GM18951 (cell line): Measurements from ENCODE around the gene RAB40C.

ENCODE experiments used
- POLR2A ChIP-seq: IDR thresholded peaks from 4 replicates; pipeline ENCODE4 v1.6.1; 2011; ENCODE audit warnings: mild to moderate bottlenecking; ENCODE audit not compliant: insufficient read length, insufficient read depth; ENCODE audit errors: extremely low read depth
- in situ Hi-C: fragments of 300-500 bp; cut with MboI; formaldehyde crosslinking; loops from one replicate; pipeline ENCODE4 v1.12.0; 2022; ENCODE audit warnings: low sequenced_read_pairs, mixed read lengths, inconsistent platforms; ENCODE audit not compliant: unreplicated experiment

Gene RAB40C

DNA sequence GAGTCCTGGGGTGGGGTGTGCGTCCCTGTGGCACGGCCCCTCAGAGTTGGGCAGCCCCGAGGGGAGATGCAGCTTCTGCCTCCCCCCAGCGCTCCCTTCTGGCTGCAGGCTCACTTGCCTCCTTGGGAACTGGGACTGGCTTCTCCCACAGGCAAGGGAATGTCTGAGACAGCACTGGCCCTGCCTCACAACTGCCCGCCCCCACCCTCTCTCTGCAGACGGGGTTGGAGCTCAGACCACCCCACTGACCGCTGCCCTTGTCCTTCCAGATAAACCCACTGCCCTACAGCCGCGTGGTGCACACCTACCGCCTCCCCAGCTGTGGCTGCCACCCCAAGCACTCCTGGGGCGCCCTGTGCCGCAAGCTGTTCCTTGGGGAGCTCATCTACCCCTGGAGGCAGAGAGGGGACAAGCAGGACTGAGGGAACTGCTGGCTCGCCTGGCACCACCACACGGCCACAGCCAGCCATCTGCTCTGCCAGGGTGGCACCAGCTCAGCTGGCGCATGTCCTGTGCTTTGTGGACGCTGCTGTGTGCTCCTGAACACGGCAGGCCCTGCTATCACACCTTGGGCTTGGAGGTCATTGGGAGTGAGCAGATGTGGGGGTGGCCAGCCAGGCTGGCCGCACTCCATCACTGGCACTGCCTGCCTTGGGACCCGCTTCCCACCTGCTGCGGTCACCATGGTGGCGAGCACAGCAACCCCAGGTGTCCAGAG is 7.1 kb upstream of the RAB40C start:
- TF ChIP-seq POLR2A, result no peak
- in situ Hi-C loops, result no loop called here

DNA sequence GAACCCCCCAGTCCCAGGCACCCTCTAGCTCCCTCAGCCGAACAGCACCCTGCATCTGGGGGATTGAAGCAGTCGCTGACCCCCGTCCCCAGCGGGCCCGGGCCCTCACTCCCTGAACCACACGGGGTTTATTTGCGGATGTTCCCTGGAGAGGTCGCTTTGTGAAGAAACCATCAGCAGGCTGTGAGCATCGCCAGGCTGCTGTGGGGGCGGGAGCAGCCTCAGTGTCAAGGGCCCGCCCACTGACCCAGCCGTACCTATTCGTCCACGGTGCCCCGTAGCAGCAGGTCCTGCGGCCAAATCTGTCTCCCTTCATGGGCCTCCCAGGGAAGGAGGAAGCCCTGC is 6.4 kb upstream of the RAB40C start:
- in situ Hi-C loops, result no loop called here
- TF ChIP-seq POLR2A, result no peak

DNA sequence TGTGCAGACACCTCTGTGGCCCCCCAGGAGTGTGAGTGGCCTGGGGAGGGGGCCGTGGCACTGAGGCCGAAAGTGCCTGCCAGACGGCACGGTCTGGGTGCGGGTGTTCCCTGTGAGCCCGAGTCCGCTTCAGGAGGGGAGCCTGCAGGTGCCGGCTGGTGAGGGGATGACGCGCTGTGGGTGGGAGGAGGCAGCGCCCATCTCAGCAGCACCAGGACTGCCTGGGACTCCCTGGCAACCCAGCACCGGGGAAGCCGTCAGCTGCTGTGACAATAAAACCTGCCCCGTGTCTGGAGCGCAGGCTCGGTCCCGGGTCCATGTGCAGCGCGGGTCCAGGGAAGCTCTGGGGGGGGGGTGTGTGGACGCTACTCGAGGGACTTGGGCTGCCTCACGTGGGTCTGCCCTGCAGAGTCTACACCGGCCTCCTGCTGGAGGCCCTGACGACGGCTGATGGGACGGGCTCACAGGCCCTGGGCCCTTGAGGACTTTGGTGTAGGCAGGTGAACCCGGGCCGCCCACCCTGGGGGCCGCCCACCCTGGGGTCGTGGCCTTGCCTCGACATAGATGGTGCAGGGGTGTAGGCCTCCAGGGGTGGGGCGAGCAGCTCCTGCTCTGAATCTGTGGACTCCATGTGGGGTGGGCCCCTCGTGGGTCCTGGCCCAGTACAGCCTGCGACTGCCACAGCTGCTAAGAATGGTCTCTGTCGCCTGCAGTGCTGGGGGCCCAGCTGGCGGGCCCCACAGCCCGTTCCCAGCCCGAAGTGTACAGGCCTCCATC is 5.9 kb upstream of the RAB40C start:
- no peak for TF ChIP-seq POLR2A
- in situ Hi-C loops, result no loop called here

DNA sequence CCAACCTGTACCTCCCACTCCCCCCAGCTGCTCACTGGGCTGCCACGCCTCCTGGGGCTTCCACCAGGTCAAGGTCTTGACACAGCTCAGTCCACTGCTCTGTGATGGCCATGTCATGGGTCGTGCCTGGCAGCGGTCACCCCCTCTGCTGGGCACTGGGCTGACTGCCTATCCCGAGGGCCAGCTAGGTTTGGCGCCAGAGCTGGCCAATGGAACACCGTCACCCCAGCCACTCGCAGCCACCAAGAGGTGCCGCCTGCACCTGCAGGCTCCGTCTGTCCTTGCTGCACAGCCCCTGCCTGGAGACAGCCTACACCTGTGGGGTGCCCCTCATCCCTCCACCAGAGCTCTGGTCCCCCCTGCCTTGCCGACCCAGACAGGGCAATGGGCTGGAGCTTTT is 4.5 kb upstream of the RAB40C start:
- in situ Hi-C loops, result no loop called here
- no peak for TF ChIP-seq POLR2A

DNA sequence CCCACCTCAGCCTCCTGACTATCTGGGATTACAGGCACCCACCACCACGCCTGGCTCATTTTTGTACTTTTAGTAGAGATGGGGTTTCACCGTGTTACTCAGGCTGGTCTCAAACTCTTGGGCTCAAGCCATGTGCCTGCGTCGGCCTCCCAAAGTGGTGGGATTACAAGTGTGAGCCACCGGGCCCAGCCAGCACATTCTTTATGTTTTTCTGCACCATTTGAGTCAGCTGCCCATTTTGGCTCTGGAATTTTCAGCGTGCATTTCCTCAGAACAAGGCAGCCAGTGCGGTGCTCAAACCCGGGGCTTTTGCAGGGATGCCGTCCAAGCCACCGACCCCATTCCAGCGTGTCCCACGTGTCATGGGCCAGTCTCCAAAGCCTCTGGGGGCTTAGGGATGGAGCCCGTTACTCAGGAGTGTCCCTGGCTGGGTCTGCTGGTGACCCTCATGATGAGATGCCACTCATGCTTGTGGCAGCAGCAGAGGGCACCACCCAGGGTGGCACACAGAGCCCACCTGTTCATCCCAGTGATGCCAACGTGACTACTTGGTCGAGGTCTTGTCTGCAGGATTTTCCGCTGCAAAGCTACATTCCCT is 3.7 kb upstream of the RAB40C start:
- in situ Hi-C loops, result no loop called here
- TF ChIP-seq POLR2A, result peak; percentile 6

DNA sequence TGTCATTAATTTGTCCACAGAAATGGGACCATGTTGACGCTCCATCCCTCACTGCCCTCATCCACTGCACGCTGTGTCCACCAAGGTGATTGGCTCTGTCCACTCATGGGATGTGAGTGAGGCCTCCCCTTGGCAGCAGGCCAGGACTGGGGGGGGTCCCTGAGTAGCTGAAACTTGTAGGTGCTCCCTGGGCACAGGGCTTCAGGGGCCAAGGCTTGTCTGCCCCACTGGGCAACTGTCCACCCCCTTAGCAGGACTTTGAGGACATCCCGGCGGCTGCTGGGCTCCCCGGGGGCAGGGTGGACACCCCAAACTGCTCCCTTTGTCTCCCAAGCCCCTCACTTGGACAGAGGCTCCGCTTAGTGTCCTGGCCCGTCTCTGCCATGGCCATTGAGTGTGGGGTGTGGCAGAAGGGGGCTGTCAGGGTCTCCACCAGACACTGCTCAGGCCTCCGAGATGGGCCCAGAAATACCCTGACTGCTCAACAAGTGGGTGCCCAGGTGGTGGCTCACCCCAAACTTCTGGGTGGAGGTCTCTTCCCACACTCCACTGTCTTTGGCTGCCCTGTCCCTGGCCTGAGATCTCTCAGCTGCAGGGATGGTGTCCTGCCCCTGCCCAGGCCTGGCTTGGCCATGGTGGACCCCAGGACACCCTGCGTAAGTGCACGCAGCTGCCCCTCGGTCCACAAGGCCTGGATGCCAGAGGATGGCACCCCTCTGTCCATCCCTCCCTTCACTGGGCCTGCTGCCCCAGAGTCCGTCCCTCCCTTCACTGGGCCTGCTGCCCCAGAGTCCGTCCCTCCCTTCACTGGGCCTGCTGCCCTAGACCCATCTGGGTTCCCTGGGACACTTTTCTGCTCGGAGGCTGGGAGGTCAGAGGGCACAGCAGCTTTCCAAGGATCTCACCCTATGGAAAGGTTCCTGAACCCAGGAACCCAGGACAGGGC is 2.9 kb upstream of the RAB40C start:
- in situ Hi-C loops, result no loop called here
- TF ChIP-seq POLR2A, result peak; percentile 34

DNA sequence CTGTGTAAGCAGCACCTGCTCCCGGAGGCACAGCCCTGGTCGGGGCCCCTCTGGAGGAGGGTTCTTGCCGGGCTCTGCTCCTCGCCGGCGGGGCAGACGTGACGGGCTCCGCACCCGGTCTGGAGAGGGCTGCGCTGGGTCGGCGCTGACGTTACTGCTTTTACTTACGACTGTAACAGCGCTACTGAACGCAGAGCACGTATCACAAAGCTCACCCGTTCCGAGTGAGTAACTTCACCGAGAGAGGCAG is 1.3 kb upstream of the RAB40C start:
- in situ Hi-C loops, result no loop called here
- no peak for TF ChIP-seq POLR2A

DNA sequence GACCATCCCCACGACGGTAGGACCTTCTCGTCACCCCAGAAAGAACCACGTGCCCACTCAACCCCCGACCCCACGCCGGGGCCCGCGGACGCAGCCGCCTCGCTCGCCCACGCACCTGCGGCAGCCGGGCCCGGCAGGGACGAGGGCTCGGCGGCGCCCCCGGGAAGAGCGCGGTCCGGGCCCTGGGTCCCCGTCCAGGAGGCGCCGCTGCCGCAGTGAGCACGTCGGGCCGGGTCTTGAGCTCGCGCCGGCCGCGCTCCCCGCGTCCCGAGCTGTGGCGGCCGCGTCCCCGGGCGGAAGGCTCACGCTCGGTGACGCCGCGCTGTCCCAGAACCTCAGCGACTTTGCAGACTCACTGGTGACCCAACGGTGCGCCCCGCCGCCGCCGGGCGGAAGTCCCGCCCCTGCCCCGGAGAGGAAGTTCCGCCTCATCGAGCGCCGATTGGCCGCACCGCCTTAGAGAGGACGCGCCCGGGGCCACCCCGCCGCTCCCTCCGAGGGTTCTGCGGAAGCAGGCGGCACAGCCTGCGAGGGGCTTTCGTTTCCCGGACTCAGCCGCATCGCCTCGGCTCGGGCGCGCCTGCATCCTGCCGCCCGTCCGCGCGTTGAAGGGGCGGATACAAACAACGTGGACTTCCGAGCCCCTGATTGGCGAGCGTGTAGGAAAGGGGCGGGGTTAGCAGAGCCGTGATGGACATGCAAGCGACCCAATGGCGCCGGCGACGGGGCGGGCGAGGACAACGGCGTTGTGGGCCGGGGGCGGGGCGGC is 793 bp upstream of the RAB40C start:
- in situ Hi-C loops, result no loop called here
- TF ChIP-seq POLR2A, result peak; percentile 88

DNA sequence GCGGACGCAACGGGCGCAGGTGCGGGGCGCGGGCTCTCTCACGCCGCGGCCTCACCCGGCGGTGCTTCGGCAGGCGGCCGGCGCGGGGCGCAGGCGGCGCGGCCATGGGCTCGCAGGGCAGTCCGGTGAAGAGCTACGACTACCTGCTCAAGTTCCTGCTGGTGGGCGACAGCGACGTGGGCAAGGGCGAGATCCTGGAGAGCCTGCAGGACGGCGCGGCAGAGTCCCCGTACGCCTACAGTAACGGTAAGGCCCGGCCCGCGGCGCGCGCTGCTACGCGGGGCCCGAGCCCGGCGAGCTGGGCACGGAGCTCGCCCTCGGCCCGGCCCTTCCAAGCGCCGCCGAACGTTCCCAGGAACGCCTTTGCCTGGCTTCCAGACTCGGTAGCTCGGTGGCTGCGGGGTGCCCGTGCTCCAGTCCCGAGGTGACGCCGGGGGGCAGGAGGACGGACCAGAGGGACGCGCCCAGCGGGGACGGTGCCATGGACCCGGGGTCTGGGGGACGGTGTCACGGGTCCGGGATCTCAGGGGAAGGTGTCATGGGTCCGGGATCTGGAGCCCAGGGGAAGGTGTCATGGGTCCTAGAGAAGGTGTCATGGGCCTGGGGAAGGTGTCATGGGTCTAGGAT is 435 bp downstream of the RAB40C start:
- no peak for TF ChIP-seq POLR2A
- in situ Hi-C loops, result no loop called here

DNA sequence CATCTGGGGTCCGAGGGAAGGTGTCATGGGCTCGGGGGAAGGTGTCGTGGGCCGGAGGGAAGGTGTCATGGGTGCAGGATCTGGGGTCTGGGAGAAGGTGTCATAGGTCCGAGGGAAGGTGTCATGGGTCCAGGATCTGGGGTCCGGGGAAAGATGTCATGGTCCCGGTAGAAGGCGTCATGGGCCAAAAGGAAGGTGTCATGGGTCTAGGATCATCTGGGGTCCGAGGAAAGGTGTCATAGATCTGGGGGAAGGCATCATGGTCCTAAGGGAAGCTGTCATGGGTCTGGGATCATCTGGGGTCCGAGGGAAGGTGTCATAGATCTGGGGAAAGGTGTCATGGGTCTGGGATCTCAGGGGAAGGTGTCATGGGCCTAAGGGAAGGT is 942 bp downstream of the RAB40C start:
- no peak for TF ChIP-seq POLR2A
- in situ Hi-C loops, result no loop called here

DNA sequence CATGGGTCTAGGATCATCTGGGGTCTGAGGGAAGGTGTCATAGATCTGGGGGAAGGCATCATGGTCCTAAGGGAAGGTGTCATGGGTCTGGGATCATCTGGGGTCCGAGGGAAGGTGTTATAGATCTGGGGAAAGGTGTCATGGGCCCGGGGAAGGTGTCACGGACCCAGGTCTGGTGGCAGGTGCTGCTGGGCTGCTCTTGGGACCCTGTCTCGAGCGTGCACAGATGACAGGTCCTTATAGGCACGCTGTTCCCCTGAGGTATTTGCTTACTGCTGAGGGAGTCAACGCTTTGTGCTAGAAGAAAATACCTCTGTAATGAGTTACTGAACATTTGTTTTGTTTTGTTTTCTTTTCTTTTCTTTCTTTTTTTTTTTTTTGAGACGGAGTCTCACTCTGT is 1.4 kb downstream of the RAB40C start:
- TF ChIP-seq POLR2A, result no peak
- in situ Hi-C loops, result no loop called here

DNA sequence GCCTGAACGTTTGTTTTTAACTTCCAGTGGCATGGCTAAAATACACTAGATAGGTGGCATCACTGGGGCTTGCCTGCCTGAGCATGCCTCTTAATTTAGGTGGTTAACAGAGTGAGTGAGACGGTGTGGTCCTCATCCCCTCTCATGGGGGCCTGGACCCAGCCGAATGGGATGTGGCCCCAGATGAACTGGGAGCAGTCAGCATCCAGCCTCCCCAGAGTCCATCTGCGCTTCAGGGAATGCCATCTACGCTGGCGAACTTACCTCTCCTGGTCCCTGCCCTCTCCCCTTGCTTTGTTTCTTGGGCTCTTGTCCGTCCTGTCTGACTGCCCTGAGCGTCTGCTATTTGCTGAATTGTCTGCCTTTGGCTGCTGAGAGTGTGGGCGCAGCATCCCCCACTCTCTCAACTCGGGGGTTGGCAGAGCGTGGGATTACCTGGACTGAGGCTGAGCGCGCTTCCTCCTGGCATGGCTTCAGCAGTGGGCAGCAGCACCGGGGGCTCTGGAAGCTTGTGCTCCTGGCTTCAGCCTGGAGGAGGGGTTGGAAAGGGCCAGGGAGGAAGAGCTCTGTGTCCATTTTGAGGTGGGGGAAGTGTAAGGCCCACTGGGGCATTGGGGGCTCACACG is 2.1 kb downstream of the RAB40C start:
- in situ Hi-C loops, result no loop called here
- no peak for TF ChIP-seq POLR2A
